Type B pancreatic cell (in vitro differentiated cells): ENCODE data around the gene SOCS1. TPM values are rescaled to one million over a fixed set of nuclear protein-coding genes. Genes with fewer than 3 reads are reported as not detected.
"Not testable (repeated sequence)": the region's sequence is repeated elsewhere in the genome, so short reads cannot be mapped to it uniquely, and the experiment has no call there.

Experiments used
- DNase-seq: peaks from one replicate; pipeline ENCODE4 v3.0.0; 2021; ENCODE audit warnings: mixed read lengths; ENCODE audit not compliant: unreplicated experiment; ENCODE audit errors: extremely low spot score
- H3K27ac Mint-ChIP-seq: 2 replicates; pipeline ENCODE4 v1.8.0; 2021; ENCODE audit warnings: mild to moderate bottlenecking, mixed read lengths
- H3K27me3 Mint-ChIP-seq: 2 replicates; pipeline ENCODE4 v1.8.0; 2021; ENCODE audit warnings: mixed read lengths
- H3K36me3 Mint-ChIP-seq: 2 replicates; pipeline ENCODE4 v1.8.0; 2021; ENCODE audit warnings: mixed read lengths
- H3K4me1 Mint-ChIP-seq: one replicate; pipeline ENCODE4 v1.8.0; 2021; ENCODE audit warnings: mixed read lengths; ENCODE audit not compliant: unreplicated experiment
- H3K4me3 Mint-ChIP-seq: 2 replicates; pipeline ENCODE4 v1.8.0; 2021; ENCODE audit warnings: mild to moderate bottlenecking, mixed read lengths
- H3K9me3 Mint-ChIP-seq: 2 replicates; pipeline ENCODE4 v1.8.0; 2021; ENCODE audit warnings: mixed read lengths
- CTCF ChIP-seq: fragments of 200-600 bp; sonication (generic); conservative IDR thresholded peaks from 2 replicates; pipeline ENCODE4 v1.5.0; 2021; ENCODE audit warnings: antibody characterized with exemption, mild to moderate bottlenecking
- total RNA-seq: library from RNA; stranded (reverse); gene quantifications from 2 replicates; pipeline ENCODE4 v1.2.1, GENCODE V29; 2021; ENCODE audit warnings: low replicate concordance

Gene SOCS1
- total RNA-seq, 1 donor from 2014 or later = 14.5 TPM

GRCh38 chr16:11299865-11300559, 44.0 kb upstream of the SOCS1 start:
- DNase-seq = no peak
- H3K36me3 Mint-ChIP-seq = no peaks in the 10 kb centered on the region
- H3K27me3 Mint-ChIP-seq = no peaks in the 10 kb centered on the region
- no peak for TF ChIP-seq CTCF
- H3K9me3 Mint-ChIP-seq = no peaks in the 10 kb centered on the region
- H3K27ac Mint-ChIP-seq = no peak overlapping the region
- H3K4me3 Mint-ChIP-seq = no peak overlapping the region
- H3K4me1 Mint-ChIP-seq = peaks cover 29% of the 10 kb centered on the region

GRCh38 chr16:11298950-11299547, 43.0 kb upstream of the SOCS1 start:
- H3K4me1 Mint-ChIP-seq = peaks cover 29% of the 10 kb centered on the region
- H3K9me3 Mint-ChIP-seq, H3K27me3 Mint-ChIP-seq, H3K36me3 Mint-ChIP-seq, DNase-seq, H3K27ac Mint-ChIP-seq, H3K4me3 Mint-ChIP-seq: not testable (repeated sequence)

- H3K4me3 Mint-ChIP-seq = no peak overlapping the region
Observed at GRCh38 chr16:11298143-11298900, 42.3 kb upstream of the SOCS1 start.

GRCh38 chr16:11297492-11298142, 41.6 kb upstream of the SOCS1 start:
- Mint-ChIP-seq H3K4me1 (peaks cover 22% of the 10 kb centered on the region), H3K36me3 (no peaks in the 10 kb centered on the region), H3K27me3 (no peaks in the 10 kb centered on the region), H3K27ac (no peak overlapping the region), H3K4me3 (peak overlapping the region; percentile 34), H3K9me3 (no peaks in the 10 kb centered on the region)
- no peak for DNase-seq
- no peak for TF ChIP-seq CTCF

More at GRCh38 chr16:11298143-11298900, 42.3 kb upstream of the SOCS1 start:
- H3K36me3 Mint-ChIP-seq = no peaks in the 10 kb centered on the region
- H3K27ac Mint-ChIP-seq = no peak overlapping the region
- peaks cover 22% of the 10 kb centered on the region for H3K4me1 Mint-ChIP-seq
- H3K9me3 Mint-ChIP-seq = no peaks in the 10 kb centered on the region
- H3K27me3 Mint-ChIP-seq = no peaks in the 10 kb centered on the region
- no peak for TF ChIP-seq CTCF
- no peak for DNase-seq

- Mint-ChIP-seq H3K36me3 (no peaks in the 10 kb centered on the region), H3K27me3 (no peaks in the 10 kb centered on the region), H3K27ac (peak overlapping the region; percentile 58), H3K9me3 (no peaks in the 10 kb centered on the region), H3K4me3 (peak overlapping the region; percentile 34), H3K4me1 (peaks cover 22% of the 10 kb centered on the region)
- no peak for TF ChIP-seq CTCF
- no peak for DNase-seq
Observed at GRCh38 chr16:11296706-11297491, 40.9 kb upstream of the SOCS1 start.
